ENCODE data around the gene BEND2. TPM values are rescaled to one million over a fixed set of nuclear protein-coding genes. Genes with fewer than 3 reads are reported as not detected.

Gene BEND2
- total and polyA plus RNA-seq, 2 of the 8 experiments (the other 6 are each of a cell fraction or from before 2014, with no cell fraction given) = not detected

- no peak for TF ChIP-seq CHD7 (IDR thresholded peaks at IDR 0.05; ENCODE audit: insufficient replicate concordance, low read length)
- TF ChIP-seq TAF7 (optimal IDR thresholded peaks at IDR 0.05; ENCODE audit: borderline replicate concordance, low read depth, low read length) = no peak
- TF ChIP-seq NANOG (IDR thresholded peaks at IDR 0.05; ENCODE audit: insufficient read depth, low read depth, low read length, poor library complexity, severe bottlenecking) = no peak
- TF ChIP-seq KDM5A (IDR thresholded peaks at IDR 0.05; ENCODE audit: low read length) = no peak
- no peak for TF ChIP-seq E2F6 (IDR thresholded peaks at IDR 0.05)
- no peak for TF ChIP-seq KDM1A (IDR thresholded peaks at IDR 0.05; ENCODE audit: borderline replicate concordance, low read length)
These were observed 93.7 kb downstream of the BEND2 start (continued) for GRCh38 chrX:18126971-18127370.

Measured in H1 (cell line).